GM12865 (cell line): Measurements from ENCODE around the gene CIITA.

Experiments used
- DNase-seq: peaks from one replicate; pipeline ENCODE4 v3.0.0; 2010; ENCODE audit warnings: low read depth
- H3K4me3 ChIP-seq: 2 replicates; pipeline ENCODE4 v1.5.1; 2011; ENCODE audit warnings: mild to moderate bottlenecking, low read depth, low read length, control low read depth
- CTCF ChIP-seq: IDR thresholded peaks from 2 replicates; pipeline ENCODE4 v1.5.1; 2011; ENCODE audit warnings: low read length, control low read depth, low read depth, inconsistent platforms; ENCODE audit not compliant: insufficient read depth; ENCODE audit errors: missing control alignments

The CIITA gene

DNA sequence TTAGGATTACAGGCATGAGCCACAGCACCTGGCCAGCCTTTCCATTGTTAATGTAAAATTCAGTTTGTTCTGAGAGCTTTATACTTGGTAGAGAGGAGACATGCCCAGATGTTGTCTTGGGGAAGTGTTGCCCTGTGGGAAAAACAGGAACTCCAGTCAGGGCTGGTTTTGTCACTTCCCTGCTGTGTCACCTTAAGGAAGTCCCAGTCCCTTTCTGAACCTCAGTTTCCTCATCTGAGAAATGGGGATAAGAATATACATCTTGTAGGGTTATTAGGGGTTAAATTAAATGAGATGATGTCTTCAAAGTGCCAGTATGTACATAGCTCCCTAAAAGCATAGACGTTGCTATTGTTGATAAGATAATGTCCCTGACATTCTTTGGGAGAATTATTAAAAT, 92.6 kb downstream of the CIITA start:
- no peak for DNase-seq
- no peak overlapping the region for H3K4me3 ChIP-seq
- no peak for TF ChIP-seq CTCF

- DNase-seq: no peak
- no peak for TF ChIP-seq CTCF
- H3K4me3 ChIP-seq: no peak overlapping the region
Observed at GRCh38 chr16:10970065-10970464, 93.1 kb downstream of the CIITA start.

DNA sequence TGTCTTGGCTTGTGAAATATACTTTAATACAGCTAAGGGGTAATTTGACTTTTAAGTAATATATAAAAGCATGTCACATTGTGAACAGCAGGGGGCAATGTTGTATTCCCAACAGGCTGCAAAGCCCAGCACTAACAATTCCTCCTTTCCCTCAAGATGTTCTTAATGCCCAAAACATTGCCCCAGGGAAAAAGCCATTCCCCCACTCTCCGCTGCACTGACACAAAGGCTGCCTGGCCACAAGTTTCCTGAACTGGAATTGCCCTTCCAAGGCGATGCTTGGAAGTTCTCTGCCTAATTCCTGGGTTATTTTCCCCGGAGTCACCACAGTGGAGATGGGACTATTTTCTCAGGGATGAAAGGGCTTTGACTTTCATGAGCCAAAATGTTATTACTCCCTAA, 94.6 kb downstream of the CIITA start:
- peak; percentile 58 for TF ChIP-seq CTCF
- DNase-seq: peak; percentile 80
- H3K4me3 ChIP-seq: no peak overlapping the region

DNA sequence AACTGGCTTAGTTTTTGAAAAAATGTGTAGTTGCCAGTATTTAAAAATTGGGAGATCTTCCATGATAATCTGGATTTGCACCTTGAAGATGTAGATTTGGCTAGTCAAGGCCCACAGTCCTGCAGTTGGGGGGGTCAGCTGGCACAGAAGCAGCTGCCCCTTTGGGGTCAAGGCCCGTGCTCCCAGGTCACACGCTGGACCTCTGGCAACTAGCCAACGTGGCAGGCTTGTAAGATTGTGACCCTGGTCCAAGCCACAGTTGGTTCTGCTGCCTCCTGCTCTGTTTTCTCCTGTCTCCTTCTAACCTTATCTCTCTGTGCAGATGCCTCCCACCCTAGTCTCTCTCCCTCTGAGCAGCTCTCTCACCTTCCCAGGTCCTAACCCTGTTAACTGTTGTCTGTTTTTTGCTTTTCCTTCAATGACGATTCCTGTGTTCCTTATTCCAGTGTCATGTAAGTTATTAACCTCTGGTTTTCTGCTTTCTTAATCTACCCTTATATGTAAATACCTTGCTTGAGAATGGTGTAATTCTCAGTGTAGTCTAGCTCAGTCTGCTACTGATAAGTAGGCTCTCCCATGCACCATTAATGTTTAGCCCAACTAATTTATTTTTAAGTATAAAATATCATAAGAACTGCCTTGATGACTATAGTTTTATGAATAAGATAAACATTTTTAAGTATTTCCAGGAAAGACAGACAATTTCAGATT, 95.3 kb downstream of the CIITA start:
- H3K4me3 ChIP-seq: no peak overlapping the region
- no peak for TF ChIP-seq CTCF
- no peak for DNase-seq

- no peak overlapping the region for H3K4me3 ChIP-seq
- no peak for TF ChIP-seq CTCF
- DNase-seq: no peak
Observed at GRCh38 chr16:10972819-10973464, 95.9 kb downstream of the CIITA start.

GRCh38 chr16:10976634-10977033, 99.6 kb downstream of the CIITA start:
- DNase-seq: no peak
- TF ChIP-seq CTCF: no peak

More at GRCh38 chr16:10976634-10977033, 99.6 kb downstream of the CIITA start:
- no peak overlapping the region for H3K4me3 ChIP-seq
